Keratinocyte (primary cell): ENCODE data around the gene MAT1A.

Experiments used
- CTCF ChIP-seq, 3 experiments: IDR thresholded peaks in 1 of 3; conservative IDR thresholded peaks in 1 of 3; optimal IDR thresholded peaks in 1 of 3; 2 replicates in 2 of 3; 3 replicates in 1 of 3; pipeline versions ENCODE3 to v1.5.1; 2011; ENCODE audit warnings: low read length in 3 of 3, mild to moderate bottlenecking in 3 of 3, moderate library complexity in 2 of 3, control low read depth in 1 of 3, inconsistent platforms in 1 of 3; ENCODE audit not compliant: insufficient read depth in 2 of 3; ENCODE audit errors: extremely low read depth in 1 of 3
- EZH2 ChIP-seq: IDR thresholded peaks from one replicate; pipeline ENCODE4 v1.6.1; 2012; ENCODE audit warnings: inconsistent platforms, mild to moderate bottlenecking, low read length, moderate library complexity

GRCh38 chr10:80319725-80320290 lies 30.4 kb upstream of the MAT1A start:
- TF ChIP-seq CTCF (optimal IDR thresholded peaks at IDR 0.05 in 1 of 3, IDR thresholded peaks at IDR 0.05 in 1 of 3, conservative IDR thresholded peaks at IDR 0.05 in 1 of 3; ENCODE audit: extremely low read depth in 1 of 3, insufficient read depth in 2 of 3, low read length in 3 of 3) = no peak
- no peak for TF ChIP-seq EZH2
